Suprapubic skin (tissue), 4 donors: ENCODE measurements around the gene SLC6A1. TPM values are rescaled to one million over a fixed set of nuclear protein-coding genes. Genes with fewer than 3 reads are reported as not detected.

Experiments used
- DNase-seq, 2 donors: peaks; one replicate each; pipeline ENCODE4 v3.0.0-alpha.2; 2019; ENCODE audit warnings: low spot score in 2 of 2
- H3K27ac ChIP-seq: fragments of 200-600 bp; sonication (generic); one replicate; pipeline ENCODE4 v1.5.1; 2019
- H3K27me3 ChIP-seq: fragments of 200-600 bp; sonication (generic); one replicate; pipeline ENCODE4 v1.5.1; 2019
- H3K36me3 ChIP-seq: fragments of 200-600 bp; sonication (generic); one replicate; pipeline ENCODE4 v1.5.1; 2019
- H3K4me1 ChIP-seq: fragments of 200-600 bp; sonication (generic); one replicate; pipeline ENCODE4 v1.5.1; 2019
- H3K4me3 ChIP-seq: fragments of 200-600 bp; sonication (generic); one replicate; pipeline ENCODE4 v1.5.1; 2019; ENCODE audit warnings: mild to moderate bottlenecking
- H3K9me3 ChIP-seq: fragments of 200-600 bp; sonication (generic); one replicate; pipeline ENCODE4 v1.5.1; 2019
- CTCF ChIP-seq, 2 donors: fragments of 200-600 bp in 1 of 2; fragments of 450-650 bp in 1 of 2; sonication (generic) in 1 of 2; IDR thresholded peaks; one replicate each; pipeline ENCODE4 v1.5.1; 2016 to 2019; ENCODE audit warnings: antibody characterized with exemption in 2 of 2, mild to moderate bottlenecking in 1 of 2, moderate library complexity in 1 of 2
- EP300 ChIP-seq: sonication (generic); formaldehyde crosslinking; IDR thresholded peaks from one replicate; pipeline ENCODE4 v1.6.1; 2017; ENCODE audit warnings: antibody characterized with exemption
- POLR2A ChIP-seq, 2 donors: fragments of 450-650 bp; IDR thresholded peaks; one replicate each; pipeline ENCODE4 v1.6.1; 2017; ENCODE audit warnings: antibody characterized with exemption in 2 of 2, mild to moderate bottlenecking in 2 of 2, moderate library complexity in 2 of 2
- POLR2AphosphoS5 ChIP-seq, 3 donors: sonication (generic); formaldehyde crosslinking; IDR thresholded peaks; one replicate each; pipeline ENCODE4 v1.6.1; 2017; ENCODE audit warnings: antibody characterized with exemption in 3 of 3
- WGBS: methylation state at CpG from one replicate; pipeline ENCODE4 v1.1.5; 2018; 5-methylcytosine and 5-hydroxymethylcytosine counted together
- total RNA-seq, 4 donors: library from RNA; depleted of rRNA; stranded (reverse); fragments of >200 nt; gene quantifications; one replicate each; pipeline ENCODE4 v1.1.0, GENCODE V29; 2016

The SLC6A1 gene
- total RNA-seq, 4 donors from 2014 or later: 0.96 to 13.0 (median 4.3) TPM

GRCh38 chr3:10976770-10977169 is 15.8 kb upstream of the SLC6A1 start:
- WGBS: 88% methylated on average over 1 of the region's 1 CpG
- no peak for DNase-seq
- Histone ChIP-seq H3K27ac (no peak overlapping the region), H3K4me1 (no peaks in the 10 kb centered on the region), H3K4me3 (no peak overlapping the region), H3K27me3 (peaks cover 21% of the 10 kb centered on the region), H3K36me3 (no peaks in the 10 kb centered on the region), H3K9me3 (no peaks in the 10 kb centered on the region)
- TF ChIP-seq EP300 (no peak), POLR2A (IDR thresholded peaks at IDR 0.05) (no peak)

- Histone ChIP-seq H3K27ac (no peak overlapping the region), H3K27me3 (peaks cover 10% of the 10 kb centered on the region), H3K36me3 (no peaks in the 10 kb centered on the region), H3K9me3 (no peaks in the 10 kb centered on the region), H3K4me1 (peaks cover 5% of the 10 kb centered on the region), H3K4me3 (no peak overlapping the region)
- DNase-seq: no peak
- 46% methylated on average over 10 of the region's 10 CpGs for WGBS
- TF ChIP-seq POLR2A (IDR thresholded peaks at IDR 0.05): no peak
- no peak for TF ChIP-seq CTCF (IDR thresholded peaks at IDR 0.05)
- TF ChIP-seq EP300: no peak
- no peak for TF ChIP-seq POLR2AphosphoS5 (IDR thresholded peaks at IDR 0.05)
Measured at GRCh38 chr3:10977892-10978510, 14.5 kb upstream of the SLC6A1 start.

GRCh38 chr3:10978956-10979355 is 13.6 kb upstream of the SLC6A1 start:
- peaks cover 5% of the 10 kb centered on the region for H3K4me1 ChIP-seq
- no peak for DNase-seq
- no peak overlapping the region for H3K27ac ChIP-seq
- H3K9me3 ChIP-seq: no peaks in the 10 kb centered on the region
- peaks cover 8% of the 10 kb centered on the region for H3K27me3 ChIP-seq
- no peak overlapping the region for H3K4me3 ChIP-seq
- TF ChIP-seq POLR2A (IDR thresholded peaks at IDR 0.05): no peak
- 95% methylated on average over 7 of the region's 7 CpGs for WGBS
- no peaks in the 10 kb centered on the region for H3K36me3 ChIP-seq

- Histone ChIP-seq H3K27me3 (no peaks in the 10 kb centered on the region), H3K9me3 (no peaks in the 10 kb centered on the region), H3K4me1 (peaks cover 5% of the 10 kb centered on the region), H3K36me3 (no peaks in the 10 kb centered on the region), H3K4me3 (no peak overlapping the region), H3K27ac (no peak overlapping the region)
- no peak for DNase-seq
- WGBS: 76% methylated on average over 7 of the region's 7 CpGs
- TF ChIP-seq EP300 (no peak), POLR2AphosphoS5 (IDR thresholded peaks at IDR 0.05) (no peak)
Measured at GRCh38 chr3:10980312-10980711, 12.2 kb upstream of the SLC6A1 start.

- TF ChIP-seq EP300 (no peak), POLR2A (IDR thresholded peaks at IDR 0.05) (no peak), CTCF (IDR thresholded peaks at IDR 0.05) (no peak), POLR2AphosphoS5 (IDR thresholded peaks at IDR 0.05) (no peak)
- Histone ChIP-seq H3K36me3 (no peaks in the 10 kb centered on the region), H3K4me1 (peaks cover 5% of the 10 kb centered on the region), H3K9me3 (no peaks in the 10 kb centered on the region), H3K27me3 (no peaks in the 10 kb centered on the region), H3K4me3 (no peak overlapping the region), H3K27ac (no peak overlapping the region)
- WGBS: 55% methylated on average over 3 of the region's 3 CpGs
- no peak for DNase-seq
Measured at GRCh38 chr3:10981031-10981430, 11.5 kb upstream of the SLC6A1 start.

- TF ChIP-seq POLR2A (IDR thresholded peaks at IDR 0.05) (no peak), POLR2AphosphoS5 (IDR thresholded peaks at IDR 0.05) (no peak), CTCF (IDR thresholded peaks at IDR 0.05) (no peak), EP300 (no peak)
- Histone ChIP-seq H3K27ac (no peak overlapping the region), H3K4me1 (peaks cover 5% of the 10 kb centered on the region), H3K27me3 (no peaks in the 10 kb centered on the region), H3K9me3 (no peaks in the 10 kb centered on the region), H3K36me3 (no peaks in the 10 kb centered on the region), H3K4me3 (no peak overlapping the region)
- 48% methylated on average over 5 of the region's 5 CpGs for WGBS
- DNase-seq: no peak
Measured at GRCh38 chr3:10981961-10982360, 10.6 kb upstream of the SLC6A1 start.

GRCh38 chr3:10982782-10983181 is 9.8 kb upstream of the SLC6A1 start:
- DNase-seq: no peak
- TF ChIP-seq POLR2A (IDR thresholded peaks at IDR 0.05): no peak
- TF ChIP-seq EP300: no peak
- no peak for TF ChIP-seq POLR2AphosphoS5 (IDR thresholded peaks at IDR 0.05)
- no peak for TF ChIP-seq CTCF (IDR thresholded peaks at IDR 0.05)
- Histone ChIP-seq H3K36me3 (no peaks in the 10 kb centered on the region), H3K4me3 (no peak overlapping the region), H3K4me1 (peaks cover 5% of the 10 kb centered on the region), H3K9me3 (no peaks in the 10 kb centered on the region), H3K27ac (no peak overlapping the region), H3K27me3 (no peaks in the 10 kb centered on the region)
- WGBS: 8% methylated on average over 4 of the region's 4 CpGs
